Measurements from ENCODE around the gene ARCN1. TPM values are rescaled to one million over a fixed set of nuclear protein-coding genes. Genes with fewer than 3 reads are reported as not detected.
A peak's percentile ranks its signal among the peaks of the same experiment; 100 is the strongest.

ARCN1 gene
- total and polyA plus RNA-seq, 9 of the 15 experiments (the other 6 are each of a cell fraction or from before 2014, with no cell fraction given) = 30.0 to 224 (median 76.4) TPM

DNA sequence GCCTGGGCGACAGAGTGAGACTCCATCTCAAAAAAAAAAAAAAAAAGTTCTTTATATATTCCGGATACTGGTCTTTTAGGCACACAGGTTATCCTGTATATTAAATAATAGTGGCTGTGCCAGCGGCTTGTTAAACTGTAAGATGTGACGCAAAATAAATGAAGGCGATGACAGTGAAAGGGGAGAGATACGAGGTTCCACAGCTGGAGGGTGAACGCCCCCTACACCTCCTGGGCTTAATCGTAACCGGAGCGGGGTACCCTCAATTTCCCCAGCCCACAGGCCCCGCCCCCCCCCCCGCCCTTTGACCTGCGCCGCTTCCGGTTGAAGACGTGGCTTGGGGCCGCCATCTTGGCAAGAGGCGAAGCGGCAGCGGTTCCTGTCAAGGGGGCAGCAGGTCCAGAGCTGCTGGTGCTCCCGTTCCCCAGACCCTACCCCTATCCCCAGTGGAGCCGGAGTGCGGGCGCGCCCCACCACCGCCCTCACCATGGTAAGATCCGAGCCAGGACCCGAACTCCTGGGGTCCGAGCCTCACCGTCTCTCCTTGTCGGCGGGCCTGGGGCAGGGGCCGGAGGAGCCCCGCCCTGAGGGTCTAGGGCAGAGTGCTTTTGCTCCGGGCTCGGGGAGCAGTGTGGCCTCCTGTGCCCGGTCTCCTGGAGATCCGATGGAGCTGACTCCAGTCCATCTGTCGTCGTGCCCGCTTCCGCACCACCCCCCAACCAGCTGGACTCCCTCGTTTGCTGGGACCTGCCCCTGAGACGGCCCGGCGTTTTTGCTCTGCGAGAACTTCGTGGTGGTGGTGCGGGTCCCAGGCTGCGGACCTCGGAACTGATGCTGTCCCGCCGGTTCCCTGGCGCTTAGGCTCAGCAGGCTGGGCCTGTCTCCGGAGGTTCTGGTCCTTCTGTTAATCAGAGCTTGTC is at the start of gene ARCN1 (continued):
- TF ChIP-seq, protein P1, sequence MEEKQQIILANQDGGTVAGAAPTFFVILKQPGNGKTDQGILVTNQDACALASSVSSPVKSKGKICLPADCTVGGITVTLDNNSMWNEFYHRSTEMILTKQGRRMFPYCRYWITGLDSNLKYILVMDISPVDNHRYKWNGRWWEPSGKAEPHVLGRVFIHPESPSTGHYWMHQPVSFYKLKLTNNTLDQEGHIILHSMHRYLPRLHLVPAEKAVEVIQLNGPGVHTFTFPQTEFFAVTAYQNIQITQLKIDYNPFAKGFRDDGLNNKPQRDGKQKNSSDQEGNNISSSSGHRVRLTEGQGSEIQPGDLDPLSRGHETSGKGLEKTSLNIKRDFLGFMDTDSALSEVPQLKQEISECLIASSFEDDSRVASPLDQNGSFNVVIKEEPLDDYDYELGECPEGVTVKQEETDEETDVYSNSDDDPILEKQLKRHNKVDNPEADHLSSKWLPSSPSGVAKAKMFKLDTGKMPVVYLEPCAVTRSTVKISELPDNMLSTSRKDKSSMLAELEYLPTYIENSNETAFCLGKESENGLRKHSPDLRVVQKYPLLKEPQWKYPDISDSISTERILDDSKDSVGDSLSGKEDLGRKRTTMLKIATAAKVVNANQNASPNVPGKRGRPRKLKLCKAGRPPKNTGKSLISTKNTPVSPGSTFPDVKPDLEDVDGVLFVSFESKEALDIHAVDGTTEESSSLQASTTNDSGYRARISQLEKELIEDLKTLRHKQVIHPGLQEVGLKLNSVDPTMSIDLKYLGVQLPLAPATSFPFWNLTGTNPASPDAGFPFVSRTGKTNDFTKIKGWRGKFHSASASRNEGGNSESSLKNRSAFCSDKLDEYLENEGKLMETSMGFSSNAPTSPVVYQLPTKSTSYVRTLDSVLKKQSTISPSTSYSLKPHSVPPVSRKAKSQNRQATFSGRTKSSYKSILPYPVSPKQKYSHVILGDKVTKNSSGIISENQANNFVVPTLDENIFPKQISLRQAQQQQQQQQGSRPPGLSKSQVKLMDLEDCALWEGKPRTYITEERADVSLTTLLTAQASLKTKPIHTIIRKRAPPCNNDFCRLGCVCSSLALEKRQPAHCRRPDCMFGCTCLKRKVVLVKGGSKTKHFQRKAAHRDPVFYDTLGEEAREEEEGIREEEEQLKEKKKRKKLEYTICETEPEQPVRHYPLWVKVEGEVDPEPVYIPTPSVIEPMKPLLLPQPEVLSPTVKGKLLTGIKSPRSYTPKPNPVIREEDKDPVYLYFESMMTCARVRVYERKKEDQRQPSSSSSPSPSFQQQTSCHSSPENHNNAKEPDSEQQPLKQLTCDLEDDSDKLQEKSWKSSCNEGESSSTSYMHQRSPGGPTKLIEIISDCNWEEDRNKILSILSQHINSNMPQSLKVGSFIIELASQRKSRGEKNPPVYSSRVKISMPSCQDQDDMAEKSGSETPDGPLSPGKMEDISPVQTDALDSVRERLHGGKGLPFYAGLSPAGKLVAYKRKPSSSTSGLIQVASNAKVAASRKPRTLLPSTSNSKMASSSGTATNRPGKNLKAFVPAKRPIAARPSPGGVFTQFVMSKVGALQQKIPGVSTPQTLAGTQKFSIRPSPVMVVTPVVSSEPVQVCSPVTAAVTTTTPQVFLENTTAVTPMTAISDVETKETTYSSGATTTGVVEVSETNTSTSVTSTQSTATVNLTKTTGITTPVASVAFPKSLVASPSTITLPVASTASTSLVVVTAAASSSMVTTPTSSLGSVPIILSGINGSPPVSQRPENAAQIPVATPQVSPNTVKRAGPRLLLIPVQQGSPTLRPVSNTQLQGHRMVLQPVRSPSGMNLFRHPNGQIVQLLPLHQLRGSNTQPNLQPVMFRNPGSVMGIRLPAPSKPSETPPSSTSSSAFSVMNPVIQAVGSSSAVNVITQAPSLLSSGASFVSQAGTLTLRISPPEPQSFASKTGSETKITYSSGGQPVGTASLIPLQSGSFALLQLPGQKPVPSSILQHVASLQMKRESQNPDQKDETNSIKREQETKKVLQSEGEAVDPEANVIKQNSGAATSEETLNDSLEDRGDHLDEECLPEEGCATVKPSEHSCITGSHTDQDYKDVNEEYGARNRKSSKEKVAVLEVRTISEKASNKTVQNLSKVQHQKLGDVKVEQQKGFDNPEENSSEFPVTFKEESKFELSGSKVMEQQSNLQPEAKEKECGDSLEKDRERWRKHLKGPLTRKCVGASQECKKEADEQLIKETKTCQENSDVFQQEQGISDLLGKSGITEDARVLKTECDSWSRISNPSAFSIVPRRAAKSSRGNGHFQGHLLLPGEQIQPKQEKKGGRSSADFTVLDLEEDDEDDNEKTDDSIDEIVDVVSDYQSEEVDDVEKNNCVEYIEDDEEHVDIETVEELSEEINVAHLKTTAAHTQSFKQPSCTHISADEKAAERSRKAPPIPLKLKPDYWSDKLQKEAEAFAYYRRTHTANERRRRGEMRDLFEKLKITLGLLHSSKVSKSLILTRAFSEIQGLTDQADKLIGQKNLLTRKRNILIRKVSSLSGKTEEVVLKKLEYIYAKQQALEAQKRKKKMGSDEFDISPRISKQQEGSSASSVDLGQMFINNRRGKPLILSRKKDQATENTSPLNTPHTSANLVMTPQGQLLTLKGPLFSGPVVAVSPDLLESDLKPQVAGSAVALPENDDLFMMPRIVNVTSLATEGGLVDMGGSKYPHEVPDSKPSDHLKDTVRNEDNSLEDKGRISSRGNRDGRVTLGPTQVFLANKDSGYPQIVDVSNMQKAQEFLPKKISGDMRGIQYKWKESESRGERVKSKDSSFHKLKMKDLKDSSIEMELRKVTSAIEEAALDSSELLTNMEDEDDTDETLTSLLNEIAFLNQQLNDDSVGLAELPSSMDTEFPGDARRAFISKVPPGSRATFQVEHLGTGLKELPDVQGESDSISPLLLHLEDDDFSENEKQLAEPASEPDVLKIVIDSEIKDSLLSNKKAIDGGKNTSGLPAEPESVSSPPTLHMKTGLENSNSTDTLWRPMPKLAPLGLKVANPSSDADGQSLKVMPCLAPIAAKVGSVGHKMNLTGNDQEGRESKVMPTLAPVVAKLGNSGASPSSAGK (IDR thresholded peaks at IDR 0.05) = no peak
- TF ChIP-seq PTRF (tag; IDR thresholded peaks at IDR 0.05) = no peak
- TF ChIP-seq, protein P2, sequence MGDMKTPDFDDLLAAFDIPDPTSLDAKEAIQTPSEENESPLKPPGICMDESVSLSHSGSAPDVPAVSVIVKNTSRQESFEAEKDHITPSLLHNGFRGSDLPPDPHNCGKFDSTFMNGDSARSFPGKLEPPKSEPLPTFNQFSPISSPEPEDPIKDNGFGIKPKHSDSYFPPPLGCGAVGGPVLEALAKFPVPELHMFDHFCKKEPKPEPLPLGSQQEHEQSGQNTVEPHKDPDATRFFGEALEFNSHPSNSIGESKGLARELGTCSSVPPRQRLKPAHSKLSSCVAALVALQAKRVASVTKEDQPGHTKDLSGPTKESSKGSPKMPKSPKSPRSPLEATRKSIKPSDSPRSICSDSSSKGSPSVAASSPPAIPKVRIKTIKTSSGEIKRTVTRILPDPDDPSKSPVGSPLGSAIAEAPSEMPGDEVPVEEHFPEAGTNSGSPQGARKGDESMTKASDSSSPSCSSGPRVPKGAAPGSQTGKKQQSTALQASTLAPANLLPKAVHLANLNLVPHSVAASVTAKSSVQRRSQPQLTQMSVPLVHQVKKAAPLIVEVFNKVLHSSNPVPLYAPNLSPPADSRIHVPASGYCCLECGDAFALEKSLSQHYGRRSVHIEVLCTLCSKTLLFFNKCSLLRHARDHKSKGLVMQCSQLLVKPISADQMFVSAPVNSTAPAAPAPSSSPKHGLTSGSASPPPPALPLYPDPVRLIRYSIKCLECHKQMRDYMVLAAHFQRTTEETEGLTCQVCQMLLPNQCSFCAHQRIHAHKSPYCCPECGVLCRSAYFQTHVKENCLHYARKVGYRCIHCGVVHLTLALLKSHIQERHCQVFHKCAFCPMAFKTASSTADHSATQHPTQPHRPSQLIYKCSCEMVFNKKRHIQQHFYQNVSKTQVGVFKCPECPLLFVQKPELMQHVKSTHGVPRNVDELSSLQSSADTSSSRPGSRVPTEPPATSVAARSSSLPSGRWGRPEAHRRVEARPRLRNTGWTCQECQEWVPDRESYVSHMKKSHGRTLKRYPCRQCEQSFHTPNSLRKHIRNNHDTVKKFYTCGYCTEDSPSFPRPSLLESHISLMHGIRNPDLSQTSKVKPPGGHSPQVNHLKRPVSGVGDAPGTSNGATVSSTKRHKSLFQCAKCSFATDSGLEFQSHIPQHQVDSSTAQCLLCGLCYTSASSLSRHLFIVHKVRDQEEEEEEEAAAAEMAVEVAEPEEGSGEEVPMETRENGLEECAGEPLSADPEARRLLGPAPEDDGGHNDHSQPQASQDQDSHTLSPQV (IDR thresholded peaks at IDR 0.05) = no peak
- no peak for TF ChIP-seq MXI1 (IDR thresholded peaks at IDR 0.05; ENCODE audit: low read depth, low read length)
- no peak for TF ChIP-seq MEF2D (tag; conservative IDR thresholded peaks at IDR 0.05; ENCODE audit: low read depth)
- TF ChIP-seq, protein P3, sequence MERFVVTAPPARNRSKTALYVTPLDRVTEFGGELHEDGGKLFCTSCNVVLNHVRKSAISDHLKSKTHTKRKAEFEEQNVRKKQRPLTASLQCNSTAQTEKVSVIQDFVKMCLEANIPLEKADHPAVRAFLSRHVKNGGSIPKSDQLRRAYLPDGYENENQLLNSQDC (CRISPR knock-in tag; IDR thresholded peaks at IDR 0.05) = no peak
- TF ChIP-seq RBM34 (IDR thresholded peaks at IDR 0.05; ENCODE audit: borderline replicate concordance, insufficient read depth, low read length) = no peak
- no peak for TF ChIP-seq TRIM24 (IDR thresholded peaks at IDR 0.05)
- peak; percentile 78; the same call in 1 of the 2 replicates for TF ChIP-seq MED1 (CRISPR knock-in tag; IDR thresholded peaks at IDR 0.05; ENCODE audit: borderline replicate concordance)
- no peak for TF ChIP-seq BMI1 (IDR thresholded peaks at IDR 0.05; ENCODE audit: low read length)
- TF ChIP-seq ZNF584 (CRISPR knock-in tag; IDR thresholded peaks at IDR 0.05; ENCODE audit: low read depth) = peak; percentile 62; the same call in 1 of the 2 replicates

All from K562 (cell line).